SH-SY5Y (cell line): ENCODE results near the gene ZEB1.

Experiments
- GATA2 ChIP-seq: IDR thresholded peaks from 2 replicates; pipeline ENCODE4 v1.6.1; 2011; ENCODE audit warnings: mild to moderate bottlenecking, low read depth, low read length
- GATA3 ChIP-seq: IDR thresholded peaks from 2 replicates; pipeline ENCODE4 v1.6.1; 2011; ENCODE audit warnings: low read depth, mild to moderate bottlenecking, low read length, moderate library complexity

- no peak for TF ChIP-seq GATA2
- TF ChIP-seq GATA3: no peak
Measured at GRCh38 chr10:31303212-31303611, 15.8 kb upstream of the ZEB1 start.
